ENCODE data around the gene PRKG2. TPM values are rescaled to one million over a fixed set of nuclear protein-coding genes. Genes with fewer than 3 reads are reported as not detected.
A peak's percentile ranks its signal among the peaks of the same experiment; 100 is the strongest.

Gene PRKG2
- total RNA-seq, 2 donors from 2014 or later, result 0.99 to 2.9 TPM

- Histone ChIP-seq H3K4me1 (peaks cover 7% of the 10 kb centered on the region), H3K4me3 (no peak overlapping the region), H3K27me3 (no peaks in the 10 kb centered on the region), H3K36me3 (replicated peaks in 1 of 2; ENCODE audit: insufficient read depth in 1 of 2, low read depth in 2 of 2) (no peaks in the 10 kb centered on the region), H3K9me3 (no peaks in the 10 kb centered on the region), H3K27ac (no peak overlapping the region)
- DNase-seq (no peak), ATAC-seq (peak; percentile 41)
- TF ChIP-seq CTCF (IDR thresholded peaks at IDR 0.05), result no peak
- no peak for TF ChIP-seq POLR2A (IDR thresholded peaks at IDR 0.05)
- 38 to 49% methylated on average over 5 of the region's 5 CpGs for WGBS, 2 donors
- intact Hi-C loops (cut with DNase I), result no loop called here
Observed at GRCh38 chr4:81065446-81065845, 149.6 kb downstream of the PRKG2 start.

- no peak for ATAC-seq
- no peak for DNase-seq
- Histone ChIP-seq H3K36me3 (replicated peaks in 1 of 2; ENCODE audit: insufficient read depth in 1 of 2, low read depth in 2 of 2) (no peaks in the 10 kb centered on the region), H3K4me3 (no peak overlapping the region), H3K4me1 (peaks cover 7% of the 10 kb centered on the region), H3K9me3 (no peaks in the 10 kb centered on the region), H3K27me3 (no peaks in the 10 kb centered on the region), H3K27ac (no peak overlapping the region)
- intact Hi-C loops (cut with DNase I), result no loop called here
- no peak for TF ChIP-seq POLR2A (IDR thresholded peaks at IDR 0.05)
- TF ChIP-seq CTCF (IDR thresholded peaks at IDR 0.05), result no peak
- WGBS, 2 donors, result 14 to 32% methylated on average over 1 of the region's 1 CpG
Observed at GRCh38 chr4:81062001-81062400, 153.0 kb downstream of the PRKG2 start.

GRCh38 chr4:81061344-81061730 is 153.7 kb downstream of the PRKG2 start:
- Histone ChIP-seq H3K27me3 (no peaks in the 10 kb centered on the region), H3K36me3 (replicated peaks in 1 of 2; ENCODE audit: insufficient read depth in 1 of 2, low read depth in 2 of 2) (no peaks in the 10 kb centered on the region), H3K27ac (no peak overlapping the region), H3K4me1 (peaks cover 7% of the 10 kb centered on the region), H3K4me3 (no peak overlapping the region), H3K9me3 (no peaks in the 10 kb centered on the region)
- intact Hi-C loops (cut with DNase I), result no loop called here
- no peak for TF ChIP-seq POLR2A (IDR thresholded peaks at IDR 0.05)
- no peak for TF ChIP-seq CTCF (IDR thresholded peaks at IDR 0.05)
- DNase-seq, result no peak
- ATAC-seq, result no peak

- 65 to 73% methylated on average over 6 of the region's 6 CpGs for whole genome bisulfite sequencing, 2 donors
Observed at GRCh38 chr4:81060587-81061343, 154.3 kb downstream of the PRKG2 start.

More at GRCh38 chr4:81060587-81061343, 154.3 kb downstream of the PRKG2 start:
- Histone ChIP-seq H3K9me3 (no peaks in the 10 kb centered on the region), H3K27ac (no peak overlapping the region), H3K4me1 (peaks cover 7% of the 10 kb centered on the region), H3K27me3 (no peaks in the 10 kb centered on the region), H3K4me3 (no peak overlapping the region), H3K36me3 (replicated peaks in 1 of 2; ENCODE audit: insufficient read depth in 1 of 2, low read depth in 2 of 2) (no peaks in the 10 kb centered on the region)
- intact Hi-C loops (cut with DNase I), result no loop called here
- TF ChIP-seq POLR2A (IDR thresholded peaks at IDR 0.05) (no peak), CTCF (IDR thresholded peaks at IDR 0.05) (no peak)
- ATAC-seq (no peak), DNase-seq (no peak)
